ENCODE data around the gene GTF3C6.

DNA sequence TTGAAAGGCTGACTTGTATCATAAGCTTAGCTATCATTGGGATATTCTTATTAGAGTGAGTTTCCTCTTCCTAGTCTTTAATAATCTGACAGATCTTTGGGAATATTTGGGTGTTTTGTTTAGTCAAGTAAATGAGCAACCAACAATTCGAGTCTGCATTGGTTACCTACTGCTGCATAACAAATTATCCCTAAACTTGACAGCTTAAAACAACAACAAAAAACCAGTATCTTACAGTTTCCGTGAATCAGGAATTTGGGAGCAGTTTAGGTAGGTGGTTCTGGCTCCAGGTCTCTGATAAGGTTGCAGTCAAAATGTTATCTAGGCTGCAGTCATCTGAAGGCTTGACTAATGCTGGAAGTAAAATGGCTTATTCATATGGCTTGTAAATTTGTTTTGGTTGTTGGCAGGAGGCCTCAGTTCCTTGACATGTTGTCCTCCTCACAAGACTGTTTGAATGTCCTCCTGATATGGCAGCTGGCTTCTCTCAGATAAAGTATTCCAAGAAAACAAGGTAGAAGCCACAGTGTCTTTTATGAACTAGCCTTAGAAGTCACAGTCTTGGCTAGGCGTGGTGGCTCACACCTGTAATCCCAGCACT lies 7.2 kb downstream of the GTF3C6 start:
- TF ChIP-seq POLR2A (IDR thresholded peaks at IDR 0.05; ENCODE audit: low read length): no peak
- no peak for TF ChIP-seq GATA1 (IDR thresholded peaks at IDR 0.05; ENCODE audit: low read depth, low read length)
